Measurements from ENCODE around the gene STUB1. TPM values are rescaled to one million over a fixed set of nuclear protein-coding genes. Genes with fewer than 3 reads are reported as not detected.

STUB1 gene
- total and polyA plus RNA-seq, 2 of the 8 experiments (the other 6 are each of a cell fraction or from before 2014, with no cell fraction given): 89.9 to 103 TPM

DNA sequence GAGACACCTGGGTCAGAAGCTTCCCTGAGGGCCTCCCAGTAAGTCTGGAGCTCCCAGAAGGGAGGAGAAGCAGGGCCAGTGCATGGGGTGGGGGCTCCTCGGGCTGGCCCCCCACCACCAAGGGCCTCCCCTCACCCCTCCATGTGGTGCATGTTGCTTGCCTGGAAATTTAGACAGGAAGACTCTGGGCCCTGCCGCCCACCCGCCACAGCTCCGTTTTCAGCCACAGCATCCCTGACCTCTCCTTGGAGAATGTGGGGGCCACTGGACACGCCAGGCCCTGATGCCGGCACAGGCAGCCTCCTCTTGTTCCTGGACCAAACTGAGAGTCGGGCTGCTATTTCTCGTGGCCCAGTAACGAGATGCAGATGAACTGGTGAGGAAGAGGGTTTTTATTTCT, 41.4 kb upstream of the STUB1 start (continued):
- TF ChIP-seq ATF3 (IDR thresholded peaks at IDR 0.05; ENCODE audit: insufficient read depth, low read depth, low read length) (no peak), KDM4A (IDR thresholded peaks at IDR 0.05; ENCODE audit: low read depth, low read length, severe bottlenecking) (no peak), TEAD4 (IDR thresholded peaks at IDR 0.05; ENCODE audit: low read depth, low read length) (no peak)
- TF ChIP-seq, protein P1, sequence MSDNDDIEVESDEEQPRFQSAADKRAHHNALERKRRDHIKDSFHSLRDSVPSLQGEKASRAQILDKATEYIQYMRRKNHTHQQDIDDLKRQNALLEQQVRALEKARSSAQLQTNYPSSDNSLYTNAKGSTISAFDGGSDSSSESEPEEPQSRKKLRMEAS (IDR thresholded peaks at IDR 0.05): no peak
